Activated gamma-delta T cell treated with Interleukin-2 at 50 U/mL for 16 hours (primary cell): ENCODE data around the gene DOCK3.
"Not testable (repeated sequence)": the region's sequence is repeated elsewhere in the genome, so short reads cannot be mapped to it uniquely, and the experiment has no call there.

Source experiments
- DNase-seq: peaks from one replicate; pipeline ENCODE4 v3.0.0-alpha.2; 2020

The DOCK3 gene

GRCh38 chr3:51131607-51132006 is 456.9 kb downstream of the DOCK3 start:
- not testable (repeated sequence) for DNase-seq

- DNase-seq, result no peak
Measured at GRCh38 chr3:51137715-51138114, 463.0 kb downstream of the DOCK3 start.

- no peak for DNase-seq
Measured at GRCh38 chr3:51139616-51140015, 464.9 kb downstream of the DOCK3 start.

GRCh38 chr3:51141573-51141972 is 466.8 kb downstream of the DOCK3 start:
- no peak for DNase-seq

GRCh38 chr3:51145811-51146585 is 471.3 kb downstream of the DOCK3 start:
- DNase-seq, result no peak

- no peak for DNase-seq
Measured at GRCh38 chr3:51146781-51147180, 472.1 kb downstream of the DOCK3 start.

GRCh38 chr3:51156147-51156546 is 481.4 kb downstream of the DOCK3 start:
- no peak for DNase-seq

GRCh38 chr3:51163051-51163450 is 488.3 kb downstream of the DOCK3 start:
- DNase-seq, result no peak

GRCh38 chr3:51173518-51174271 is 499.0 kb downstream of the DOCK3 start:
- no peak for DNase-seq

- no peak for DNase-seq
Measured at GRCh38 chr3:51176923-51177322, 502.2 kb downstream of the DOCK3 start.

GRCh38 chr3:51186446-51186845 is 511.7 kb downstream of the DOCK3 start:
- DNase-seq, result not testable (repeated sequence)

- DNase-seq, result no peak
Measured at GRCh38 chr3:51190199-51190598, 515.5 kb downstream of the DOCK3 start.

GRCh38 chr3:51190827-51191226 is 516.1 kb downstream of the DOCK3 start:
- DNase-seq, result no peak

GRCh38 chr3:51191768-51192167 is 517.0 kb downstream of the DOCK3 start:
- no peak for DNase-seq

GRCh38 chr3:51198477-51198876 is 523.8 kb downstream of the DOCK3 start:
- DNase-seq, result no peak

- not testable (repeated sequence) for DNase-seq
Measured at GRCh38 chr3:51199296-51199695, 524.6 kb downstream of the DOCK3 start.

- DNase-seq, result no peak
Measured at GRCh38 chr3:51216291-51216690, 541.6 kb downstream of the DOCK3 start.

- no peak for DNase-seq
Measured at GRCh38 chr3:51221959-51222358, 547.2 kb downstream of the DOCK3 start.

GRCh38 chr3:51224283-51224682 is 549.6 kb downstream of the DOCK3 start:
- DNase-seq, result no peak

- DNase-seq, result no peak
Measured at GRCh38 chr3:51224843-51225242, 550.1 kb downstream of the DOCK3 start.

GRCh38 chr3:51242939-51243338 is 568.2 kb downstream of the DOCK3 start:
- no peak for DNase-seq

- no peak for DNase-seq
Measured at GRCh38 chr3:51243924-51244323, 569.2 kb downstream of the DOCK3 start.

GRCh38 chr3:51245867-51246266 is 571.1 kb downstream of the DOCK3 start:
- no peak for DNase-seq

- DNase-seq, result no peak
Measured at GRCh38 chr3:51257870-51258269, 583.1 kb downstream of the DOCK3 start.
